Left renal cortex interstitium (tissue), 4 donors: ENCODE measurements around the gene CD7. TPM values are rescaled to one million over a fixed set of nuclear protein-coding genes. Genes with fewer than 3 reads are reported as not detected.
A peak's percentile ranks its signal among the peaks of the same experiment; 100 is the strongest.
"Not testable (repeated sequence)": the region's sequence is repeated elsewhere in the genome, so short reads cannot be mapped to it uniquely, and the experiment has no call there.

Experiments
- DNase-seq, 4 donors: peaks; one replicate each; pipeline ENCODE4 v3.0.0-alpha.2; 2013; ENCODE audit warnings: low read depth in 4 of 4, low spot score in 2 of 4, missing footprints in 1 of 4
- polyA plus RNA-seq, 4 donors: library from polyadenylated mRNA; unstranded; fragments of 120-200 nt; gene quantifications; one replicate each; pipeline ENCODE4 v1.2.1, GENCODE V29; 2013; ENCODE audit not compliant: insufficient read length in 4 of 4

CD7 gene
- polyA plus RNA-seq, result under 1 TPM; 0.17 to 0.65 (median 0.37) TPM

DNA sequence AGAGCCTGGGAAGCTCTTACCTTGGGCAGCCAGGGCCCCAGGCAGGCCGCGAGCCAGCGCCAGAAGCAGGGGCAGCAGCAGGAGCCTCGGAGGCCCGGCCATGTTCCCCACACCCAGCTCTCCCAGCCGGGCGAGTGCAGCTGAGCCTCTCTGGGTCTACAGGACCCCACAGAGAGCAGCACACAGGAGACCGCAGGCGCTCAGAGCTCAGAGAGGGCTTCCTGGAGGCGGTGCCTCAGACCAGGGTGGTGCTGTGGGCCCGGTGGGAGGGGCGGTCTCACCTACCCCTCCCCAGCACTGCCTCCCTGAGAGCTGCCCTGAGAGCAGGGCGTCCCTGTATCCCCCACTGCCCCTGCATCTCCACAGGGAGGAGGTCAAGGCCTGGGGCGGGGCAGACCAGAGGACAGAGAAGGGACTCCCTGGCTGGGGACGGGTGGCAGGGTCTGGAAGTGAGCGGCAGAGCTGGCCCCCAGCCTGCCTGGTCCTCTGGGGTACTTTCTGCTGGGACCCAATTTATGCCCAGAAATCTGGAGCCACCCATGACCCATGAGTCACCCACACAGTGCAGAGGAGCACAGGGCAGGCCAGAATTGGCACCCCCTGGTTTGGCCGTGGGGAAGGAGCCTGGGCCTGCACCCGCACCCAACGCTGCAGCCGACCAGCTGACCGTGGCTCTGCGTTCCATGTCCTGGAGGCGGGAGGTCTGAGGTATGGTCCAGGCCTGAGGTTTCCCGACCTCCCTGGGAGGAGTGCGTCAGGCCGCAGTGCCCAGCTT is at the start of gene CD7:
Gene CD7, minus strand, starts transcription at position 215 of the 775 bp plus-strand sequence. Its CDS starts 113 bp downstream, at position 102.
- DNase-seq, result no peak

DNA sequence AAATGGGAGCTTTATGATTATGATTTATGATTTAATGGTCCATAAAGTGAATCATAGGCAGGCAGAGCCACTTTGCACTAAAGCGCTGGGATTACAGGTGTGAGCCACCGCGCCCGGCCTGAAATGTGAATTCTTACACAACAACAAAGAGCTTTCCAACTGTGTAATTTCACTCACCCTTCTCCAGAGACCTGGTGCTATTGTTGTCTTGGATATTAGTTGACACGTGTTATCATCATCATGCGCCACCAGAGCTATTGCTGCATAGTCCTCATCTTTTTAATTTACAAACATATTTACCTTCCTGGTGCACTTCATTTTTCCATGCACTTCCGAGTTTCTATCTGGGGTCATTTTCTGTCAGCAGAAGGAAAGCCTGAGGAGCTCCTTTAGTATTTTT is 49.3 kb upstream of the CD7 start:
- DNase-seq, result no peak

DNA sequence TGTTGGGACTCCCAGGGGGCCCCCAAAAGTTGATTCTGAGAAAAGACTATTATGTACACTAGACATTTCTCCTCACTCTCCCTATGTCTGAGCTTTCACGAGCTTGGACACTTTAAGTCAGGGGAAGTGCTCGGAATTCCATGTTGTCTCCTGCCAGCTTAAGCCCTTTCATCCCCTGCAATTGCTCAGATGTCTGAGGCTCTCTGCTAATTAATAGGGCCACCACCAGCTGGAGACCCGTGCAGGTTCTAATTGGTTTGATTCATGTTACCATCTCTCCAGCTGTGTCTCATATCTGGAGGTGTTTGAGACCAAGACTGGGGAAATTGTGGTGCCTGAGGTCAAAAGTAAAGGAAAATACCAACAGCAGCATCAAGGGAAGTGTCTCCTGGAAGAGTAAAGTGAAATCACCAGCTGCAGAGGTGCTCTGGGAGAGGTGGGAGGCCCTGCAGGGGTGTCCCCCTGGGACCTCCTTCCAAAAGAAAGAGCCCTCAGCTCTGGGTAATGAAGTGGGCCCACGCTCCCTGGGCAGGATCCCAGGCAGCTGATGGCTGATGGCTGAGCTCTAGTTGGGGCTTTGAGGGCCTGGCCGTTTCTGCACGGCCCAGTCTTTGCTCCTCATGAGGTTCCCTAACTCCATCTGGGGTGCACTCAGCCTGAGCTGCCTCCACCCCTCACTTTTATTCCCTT is 48.3 kb upstream of the CD7 start:
- no peak for DNase-seq

DNA sequence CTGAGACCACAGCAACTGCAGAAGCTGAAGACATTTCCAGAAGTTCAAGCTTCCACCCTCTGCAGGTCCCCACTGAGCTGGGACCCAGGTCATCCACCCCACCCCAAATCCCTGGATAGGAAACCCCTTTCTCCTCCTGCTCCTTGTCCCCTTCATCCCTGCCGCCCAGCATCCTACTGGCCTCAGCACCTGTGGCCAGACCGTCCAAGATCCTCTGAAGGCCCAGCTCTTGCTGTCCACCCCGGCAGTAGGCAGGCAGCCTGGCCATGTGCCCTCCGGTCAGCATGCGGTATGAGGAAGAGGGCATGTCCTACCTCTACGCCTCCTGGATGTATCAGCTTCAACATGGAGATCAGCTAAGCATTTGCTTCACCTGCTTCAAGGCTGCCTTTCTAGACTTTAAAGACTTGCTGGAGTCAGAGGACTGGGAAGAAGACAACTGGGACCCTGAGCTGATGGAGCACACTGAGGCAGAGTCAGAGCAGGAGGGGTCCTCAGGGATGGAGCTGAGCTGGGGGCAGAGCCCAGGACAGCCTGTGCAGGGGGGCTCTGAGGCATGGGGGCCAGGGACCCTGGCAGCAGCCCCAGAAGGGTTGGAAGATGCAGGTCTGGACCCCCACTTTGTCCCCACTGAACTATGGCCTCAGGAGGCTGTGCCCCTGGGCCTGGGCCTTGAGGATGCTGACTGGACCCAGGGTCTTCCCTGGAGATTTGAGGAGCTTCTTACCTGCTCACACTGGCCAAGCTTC is 44.7 kb upstream of the CD7 start:
- no peak for DNase-seq

DNA sequence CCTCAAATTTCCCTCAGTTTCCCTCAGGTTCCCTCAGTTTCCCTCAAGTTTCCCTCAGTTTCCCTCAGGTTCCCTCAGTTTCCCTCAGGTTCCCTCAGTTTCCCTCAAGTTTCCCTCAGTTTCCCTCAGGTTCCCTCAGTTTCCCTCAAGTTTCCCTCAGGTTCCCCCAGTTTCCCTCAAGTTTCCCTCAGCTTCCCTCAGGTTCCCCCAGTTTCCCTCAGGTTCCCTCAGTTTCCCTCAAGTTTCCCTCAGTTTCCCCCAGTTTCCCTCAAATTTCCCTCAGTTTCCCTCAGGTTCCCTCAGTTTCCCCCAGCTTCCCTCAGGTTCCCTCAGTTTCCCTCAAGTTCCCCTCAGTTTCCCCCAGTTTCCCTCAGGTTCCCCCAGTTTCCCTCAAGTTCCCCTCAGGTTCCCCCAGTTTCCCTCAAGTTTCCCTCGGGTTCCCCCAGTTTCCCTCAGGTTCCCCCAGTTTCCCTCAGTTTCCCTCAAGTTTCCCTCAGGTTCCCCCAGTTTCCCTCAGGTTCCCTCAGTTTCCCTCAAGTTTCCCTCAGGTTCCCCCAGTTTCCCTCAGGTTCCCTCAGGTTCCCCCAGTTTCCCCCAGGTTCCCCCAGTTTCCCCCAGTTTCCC is 42.2 kb upstream of the CD7 start:
- not testable (repeated sequence) for DNase-seq

DNA sequence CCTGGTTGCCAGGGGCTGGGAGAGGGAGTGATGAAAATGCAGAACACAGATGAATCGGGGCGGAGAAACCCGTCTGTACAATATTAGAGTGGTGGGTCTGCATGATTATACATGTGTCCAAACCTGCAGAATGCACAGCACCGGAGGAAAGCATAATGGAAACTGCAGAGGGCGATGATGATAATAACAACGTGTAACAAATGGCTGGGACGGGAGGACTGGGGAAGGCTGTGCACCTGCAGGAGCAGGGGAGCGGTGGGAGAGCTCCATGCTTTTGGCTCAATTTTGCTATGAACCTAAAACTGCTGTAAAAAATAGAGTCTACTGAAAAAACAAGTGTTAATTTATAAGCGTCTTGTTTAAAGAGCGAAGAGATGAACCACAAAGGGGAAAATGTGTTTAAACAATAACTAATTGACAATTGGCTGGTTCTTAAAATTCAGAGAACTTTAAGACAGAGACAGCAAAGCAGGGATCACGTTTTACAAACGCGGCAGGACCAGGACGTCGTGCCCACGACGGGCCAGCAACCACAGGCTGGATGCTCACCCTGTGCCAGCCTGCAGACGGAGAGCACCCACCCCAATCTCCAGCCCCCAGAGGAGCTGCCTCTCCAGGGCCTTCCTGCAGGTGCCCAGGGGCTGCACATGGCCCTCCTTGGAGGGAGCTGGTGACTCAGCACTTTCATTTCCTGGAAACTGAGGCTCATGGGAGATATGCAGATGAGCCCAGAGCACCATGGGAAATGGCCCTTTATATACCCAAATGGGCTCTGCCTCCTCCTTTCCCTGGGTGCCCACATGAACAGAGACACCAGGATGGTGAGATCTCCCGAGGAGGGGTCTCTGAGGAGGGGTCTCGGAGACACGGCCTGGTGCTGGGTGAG is 41.3 kb upstream of the CD7 start, which contains the start of gene TEX19:
Gene TEX19, plus strand, starts transcription at position 783 of the 886 bp plus-strand sequence. CDS start 2,904 bp downstream, outside the sequence.
- no peak for DNase-seq

DNA sequence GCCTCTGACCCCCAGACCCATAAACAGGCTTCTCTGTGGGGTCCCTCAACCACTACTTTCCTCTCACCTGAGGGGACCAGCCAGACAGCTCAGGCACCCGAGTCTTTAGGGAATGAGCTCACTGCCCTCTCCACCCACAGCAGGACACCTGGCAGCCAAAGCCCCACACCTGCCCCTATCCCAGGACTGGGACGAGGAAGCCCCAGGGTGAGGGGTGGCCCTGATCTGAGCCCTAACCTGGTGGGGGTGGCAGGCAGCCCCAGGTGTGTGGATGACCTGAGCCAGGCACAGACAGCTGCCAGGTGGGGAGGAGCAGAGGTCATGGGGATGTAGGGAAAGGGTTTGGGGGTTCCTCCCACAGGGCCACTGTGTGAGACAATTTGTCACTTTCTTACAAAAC is 40.0 kb upstream of the CD7 start:
- no peak for DNase-seq

DNA sequence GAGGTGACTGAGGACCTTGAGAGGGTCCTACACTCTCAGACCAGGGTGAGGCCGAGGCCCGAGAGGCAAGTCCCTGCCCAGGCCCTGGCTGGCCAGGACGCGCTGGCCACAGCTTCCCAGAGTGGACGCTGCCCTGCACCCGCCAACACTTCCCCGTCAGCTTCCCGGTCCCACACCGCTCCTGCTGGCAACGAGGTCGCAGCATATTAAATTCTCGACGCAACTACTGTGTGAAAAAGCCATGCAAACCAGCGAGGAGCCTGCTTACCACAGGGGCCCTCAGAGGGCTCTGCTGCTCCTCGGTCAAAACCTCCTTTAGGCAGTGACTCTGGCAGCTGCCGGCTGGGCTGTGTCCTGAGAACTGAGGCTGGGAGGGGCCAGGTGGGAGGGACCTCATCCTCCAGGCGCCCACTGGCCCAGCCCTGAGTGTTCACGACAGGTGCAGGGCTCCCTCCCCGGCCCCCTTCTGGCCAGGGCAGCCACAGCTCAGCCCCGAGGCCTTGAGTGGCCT is 39.5 kb upstream of the CD7 start:
- no peak for DNase-seq

DNA sequence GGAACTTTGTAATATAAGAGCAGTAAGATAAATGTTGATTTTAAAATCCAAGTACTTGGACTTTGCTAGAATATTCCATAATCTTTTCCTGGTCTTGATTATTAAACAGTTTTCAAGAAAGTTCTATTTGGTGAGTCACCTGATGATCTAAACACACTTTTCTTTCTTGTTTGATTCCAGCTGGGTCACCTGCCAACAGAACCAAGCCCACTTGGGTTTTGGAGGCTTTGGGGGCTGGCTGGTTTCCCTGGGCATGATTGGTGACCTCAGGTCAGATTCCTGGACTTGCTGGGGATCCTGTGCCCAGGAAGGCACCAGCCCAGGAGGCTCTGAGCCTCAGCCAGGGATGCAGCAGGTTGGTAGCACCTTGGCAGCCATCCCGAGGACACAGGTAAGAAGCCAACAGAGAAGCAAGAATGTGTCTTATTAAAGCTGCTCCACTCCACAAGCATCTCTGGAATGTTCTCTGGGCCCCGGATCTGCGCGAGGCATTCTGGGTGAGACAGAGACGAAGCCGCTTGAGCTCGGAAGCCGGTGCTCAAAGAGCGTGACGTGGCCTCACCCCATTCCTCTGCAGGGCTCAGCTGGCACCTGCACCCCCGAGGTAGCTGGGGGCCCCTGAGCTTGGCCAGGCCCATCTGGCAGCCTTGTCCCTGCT is 38.5 kb upstream of the CD7 start:
- no peak for DNase-seq

DNA sequence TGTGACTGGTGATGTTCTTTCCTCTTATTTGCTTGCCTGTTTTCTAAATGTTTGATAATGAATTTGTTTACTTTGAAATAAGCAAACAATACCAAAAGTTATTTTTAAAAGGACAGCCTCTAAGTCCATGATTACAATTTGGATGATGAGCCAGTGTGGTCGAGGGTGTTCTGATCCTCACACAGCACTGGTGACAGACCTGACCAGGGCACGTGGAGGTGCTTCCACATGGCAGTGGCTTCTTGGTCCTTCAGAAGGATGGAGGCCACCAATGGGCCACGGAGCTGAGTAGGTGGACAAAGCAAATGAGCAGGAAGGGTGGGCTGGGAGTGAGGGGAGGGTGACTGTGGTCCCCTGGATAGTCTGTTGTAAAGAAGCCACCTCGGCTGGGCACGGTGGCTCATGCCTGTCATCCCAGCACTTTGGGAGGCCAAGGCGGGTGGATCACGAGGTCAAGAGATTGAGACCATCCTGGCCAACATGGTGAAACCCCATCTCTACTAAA is 37.4 kb upstream of the CD7 start:
- DNase-seq, result no peak

DNA sequence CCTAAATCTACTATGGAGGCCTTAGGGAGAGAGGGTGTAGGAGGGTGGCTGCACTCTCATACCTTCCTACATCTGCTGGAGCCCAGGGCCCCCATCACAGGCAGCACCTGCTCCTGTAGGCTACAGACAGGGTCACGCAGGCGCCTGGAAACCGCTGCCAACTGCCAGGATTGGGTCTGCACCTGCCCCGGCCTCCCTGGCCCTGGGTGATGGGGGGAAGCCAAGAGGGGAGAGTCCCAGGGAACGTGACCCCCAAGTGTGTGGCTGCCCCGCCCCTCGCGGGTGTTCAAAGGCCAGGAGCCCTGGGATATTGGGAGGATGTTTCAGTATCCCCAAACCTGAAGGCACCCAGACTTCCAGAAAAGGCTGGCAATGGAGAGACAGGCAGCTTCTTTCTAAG is 36.1 kb upstream of the CD7 start:
- no peak for DNase-seq

DNA sequence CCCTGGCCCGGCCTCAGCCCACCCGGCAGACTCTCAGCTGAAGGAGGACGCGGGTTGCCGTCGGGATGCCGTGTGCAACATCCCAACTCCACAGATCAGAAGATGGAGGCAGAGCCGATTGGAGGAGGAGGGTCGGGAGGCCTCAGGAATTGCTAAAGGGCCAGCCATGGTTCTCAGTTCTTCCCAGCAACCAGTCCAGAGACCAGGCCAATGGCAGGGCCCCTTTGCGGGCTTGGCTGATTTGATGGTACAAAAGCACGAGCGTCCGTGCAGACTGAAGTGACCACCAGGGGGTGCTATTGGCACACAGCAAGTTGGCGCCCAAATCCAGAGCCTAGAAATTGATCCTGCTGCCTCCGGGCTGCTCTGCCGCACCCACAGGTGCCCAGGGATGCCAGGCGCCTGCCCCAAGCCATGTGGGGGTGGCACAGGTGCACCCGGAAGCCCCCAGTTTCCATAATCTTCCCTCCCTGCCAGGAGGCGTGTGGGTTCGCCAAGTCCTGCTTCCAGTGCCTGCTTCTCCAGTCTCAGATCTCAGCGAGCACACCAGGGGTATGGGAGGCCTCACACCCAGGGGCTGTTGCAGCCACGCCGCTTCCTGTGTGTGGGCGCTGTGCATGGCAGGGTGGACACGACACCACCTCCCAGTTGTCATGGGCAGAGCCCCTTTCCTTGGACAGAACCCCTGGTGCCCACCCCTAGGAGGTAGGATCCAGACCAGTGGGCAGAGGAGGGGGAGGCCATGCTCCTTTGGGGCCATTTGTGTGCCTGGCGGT is 34.5 kb upstream of the CD7 start:
- peak in 3 of 4 donors; percentile 70 to 77 (median 71) for DNase-seq

DNA sequence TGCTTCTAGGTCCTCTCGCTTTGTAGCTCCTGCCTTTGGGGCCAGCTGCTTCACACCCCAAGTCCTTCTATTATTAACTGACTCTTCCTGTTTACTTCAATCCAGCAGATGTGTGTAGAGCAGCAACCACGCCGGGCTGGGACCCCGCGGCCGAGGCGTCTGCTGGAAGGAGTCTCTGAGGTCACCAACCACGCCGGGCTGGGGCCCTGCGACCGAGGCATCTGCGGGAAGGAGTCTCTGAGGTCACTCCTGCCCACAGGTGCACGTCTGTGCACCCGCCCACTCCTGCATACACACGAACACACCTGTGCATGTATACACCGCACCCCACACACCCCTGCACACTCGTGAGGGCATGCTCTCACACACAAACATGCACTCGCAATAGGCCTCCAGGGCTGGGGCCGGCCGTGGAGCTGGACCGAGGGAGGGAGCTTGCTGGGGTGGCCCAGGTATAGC is 33.9 kb upstream of the CD7 start:
- no peak for DNase-seq

DNA sequence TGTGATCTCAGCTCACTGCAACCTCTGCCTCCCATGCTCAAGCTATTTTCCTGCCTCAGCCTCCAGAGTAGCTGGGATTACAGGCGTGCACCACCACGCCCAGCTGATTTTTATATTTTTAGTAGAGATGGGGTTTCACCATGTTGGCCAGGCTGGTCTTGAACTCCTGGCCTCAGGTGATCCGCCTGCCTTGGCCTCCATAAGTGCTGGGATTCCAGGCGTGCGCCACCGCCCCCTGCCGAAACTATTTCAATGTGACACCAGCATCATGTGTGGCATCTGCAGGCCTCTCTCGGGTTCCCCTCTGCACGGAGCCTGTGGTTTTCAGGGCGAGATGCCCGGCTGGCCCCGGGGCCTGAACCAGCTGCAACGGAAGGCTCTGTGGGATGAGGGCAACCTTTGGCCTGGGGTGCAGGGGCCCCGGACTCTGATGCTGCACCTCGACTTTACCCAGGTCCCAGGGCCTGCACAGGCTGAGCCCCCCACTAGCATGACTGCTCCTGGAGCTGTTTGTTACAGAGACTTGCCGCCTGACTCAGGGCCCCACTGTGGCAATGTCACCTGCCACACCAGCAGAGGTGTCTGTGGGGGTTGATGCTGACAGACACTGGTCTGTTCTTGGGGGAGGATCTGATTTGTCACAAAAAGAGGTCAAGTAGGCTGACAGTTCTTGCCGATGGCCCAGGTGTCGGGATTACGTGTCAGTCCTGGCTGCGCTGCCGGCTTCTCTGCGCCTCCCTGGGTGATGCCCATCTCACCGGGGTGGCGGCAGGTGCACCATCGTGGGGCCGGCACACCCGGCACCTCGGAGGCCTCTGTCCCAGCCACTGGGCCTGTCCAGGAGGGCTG is 33.0 kb upstream of the CD7 start:
- no peak for DNase-seq

DNA sequence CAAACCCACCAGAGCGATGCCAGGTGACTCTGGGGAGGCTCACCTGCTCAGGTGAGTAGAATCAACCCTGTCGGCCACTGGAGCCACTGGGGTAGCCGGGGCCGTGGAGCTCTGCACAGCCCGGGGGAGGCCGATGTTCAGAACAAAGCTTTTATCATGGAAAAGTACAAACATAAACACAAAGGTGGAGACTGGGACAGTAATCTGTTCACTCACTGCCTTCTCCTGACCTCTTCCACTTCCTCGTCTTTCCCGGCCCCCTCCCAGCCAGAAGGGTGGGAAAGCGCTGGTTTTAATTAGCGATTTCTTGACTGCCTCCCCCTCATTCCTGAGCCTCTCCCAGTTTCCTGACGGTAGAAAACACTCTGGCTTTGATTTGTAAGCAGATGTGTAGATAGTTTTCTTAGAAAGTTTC is 31.9 kb upstream of the CD7 start:
- DNase-seq, result no peak

DNA sequence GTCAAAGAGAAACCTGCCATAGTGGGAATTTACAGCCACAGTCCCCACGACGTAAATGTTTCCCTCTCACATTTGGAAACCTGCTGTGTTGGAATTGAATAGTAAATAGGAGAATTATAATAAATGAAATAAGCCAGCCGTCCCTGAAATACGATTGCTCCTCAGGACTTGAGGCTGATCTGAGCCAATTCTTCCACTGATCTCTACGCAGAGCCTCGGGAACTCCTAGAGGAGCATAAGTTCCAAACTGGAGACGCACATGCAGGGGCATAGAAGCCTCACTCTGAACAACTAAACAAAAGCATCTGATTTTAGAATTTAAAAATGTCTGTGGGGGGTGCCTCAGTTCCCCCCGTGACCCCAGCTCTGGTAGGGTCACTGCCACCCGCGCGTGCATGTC is 31.5 kb upstream of the CD7 start:
- DNase-seq, result no peak

DNA sequence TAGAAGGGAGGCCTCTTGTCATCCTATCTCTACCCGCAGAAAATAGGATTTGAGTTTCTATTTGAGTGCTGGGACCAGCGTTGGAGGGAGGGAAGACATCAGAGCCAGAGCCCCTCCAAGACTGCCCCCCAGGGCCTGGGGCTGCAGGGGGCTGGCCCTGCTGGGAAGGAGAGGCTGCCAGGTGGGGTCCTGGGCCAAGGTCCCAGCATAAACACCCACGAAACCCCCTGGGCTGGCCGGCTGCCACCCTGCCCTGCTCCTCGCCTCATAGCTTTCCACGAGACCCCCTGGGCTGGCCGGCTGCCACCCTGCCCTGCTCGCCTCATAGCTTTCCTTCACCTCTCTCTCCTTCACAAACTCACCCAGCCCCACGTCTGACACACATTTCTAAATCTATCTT is 31.0 kb upstream of the CD7 start:
- DNase-seq, result no peak
